Brain pericyte (primary cell): ENCODE measurements around the gene CAPN9.
"Not testable (repeated sequence)": the region's sequence is repeated elsewhere in the genome, so short reads cannot be mapped to it uniquely, and the experiment has no call there.

Source experiments
- DNase-seq: peaks from one replicate; pipeline ENCODE4 v3.0.0-alpha.2; 2012; ENCODE audit warnings: low read depth, low spot score

Gene CAPN9

GRCh38 chr1:230709619-230710542, 37.3 kb upstream of the CAPN9 start:
- DNase-seq: no peak

- no peak for DNase-seq
Observed at GRCh38 chr1:230710543-230710904, 36.7 kb upstream of the CAPN9 start.

- no peak for DNase-seq
Observed at GRCh38 chr1:230711245-230711644, 35.9 kb upstream of the CAPN9 start.

- no peak for DNase-seq
Observed at GRCh38 chr1:230712470-230712942, 34.7 kb upstream of the CAPN9 start.

GRCh38 chr1:230713138-230713537, 34.0 kb upstream of the CAPN9 start:
- DNase-seq: no peak

GRCh38 chr1:230713547-230713914, 33.7 kb upstream of the CAPN9 start:
- no peak for DNase-seq

- DNase-seq: no peak
Observed at GRCh38 chr1:230713915-230714764, 33.0 kb upstream of the CAPN9 start, which contains the start of gene AGT. AGT (minus strand) TSS chr1:230714122; CDS start chr1:230710823, 3,299 bp downstream.

GRCh38 chr1:230715510-230715909, 31.7 kb upstream of the CAPN9 start:
- DNase-seq: no peak

- not testable (repeated sequence) for DNase-seq
Observed at GRCh38 chr1:230716453-230716852, 30.7 kb upstream of the CAPN9 start.

- no peak for DNase-seq
Observed at GRCh38 chr1:230717251-230717650, 29.9 kb upstream of the CAPN9 start.

GRCh38 chr1:230721849-230722522, 25.2 kb upstream of the CAPN9 start:
- not testable (repeated sequence) for DNase-seq

- no peak for DNase-seq
Observed at GRCh38 chr1:230725256-230726012, 21.8 kb upstream of the CAPN9 start.

- no peak for DNase-seq
Observed at GRCh38 chr1:230728710-230729392, 18.3 kb upstream of the CAPN9 start.

GRCh38 chr1:230730977-230731376, 16.2 kb upstream of the CAPN9 start:
- DNase-seq: no peak

- DNase-seq: no peak
Observed at GRCh38 chr1:230735447-230735846, 11.7 kb upstream of the CAPN9 start.

- no peak for DNase-seq
Observed at GRCh38 chr1:230737622-230738262, 9.4 kb upstream of the CAPN9 start.

- no peak for DNase-seq
Observed at GRCh38 chr1:230739564-230740290, 7.5 kb upstream of the CAPN9 start.

GRCh38 chr1:230743899-230744298, 3.3 kb upstream of the CAPN9 start:
- no peak for DNase-seq

GRCh38 chr1:230744382-230744781, 2.8 kb upstream of the CAPN9 start:
- DNase-seq: no peak
